ENCODE measurements around the gene TOP1. TPM values are rescaled to one million over a fixed set of nuclear protein-coding genes. Genes with fewer than 3 reads are reported as not detected.
A peak's percentile ranks its signal among the peaks of the same experiment; 100 is the strongest.
"Not testable (repeated sequence)": the region's sequence is repeated elsewhere in the genome, so short reads cannot be mapped to it uniquely, and the experiment has no call there.

TOP1 gene
- total RNA-seq, 8 experiments from 2014 or later = 20.6 to 99.6 (median 34.0) TPM

DNA sequence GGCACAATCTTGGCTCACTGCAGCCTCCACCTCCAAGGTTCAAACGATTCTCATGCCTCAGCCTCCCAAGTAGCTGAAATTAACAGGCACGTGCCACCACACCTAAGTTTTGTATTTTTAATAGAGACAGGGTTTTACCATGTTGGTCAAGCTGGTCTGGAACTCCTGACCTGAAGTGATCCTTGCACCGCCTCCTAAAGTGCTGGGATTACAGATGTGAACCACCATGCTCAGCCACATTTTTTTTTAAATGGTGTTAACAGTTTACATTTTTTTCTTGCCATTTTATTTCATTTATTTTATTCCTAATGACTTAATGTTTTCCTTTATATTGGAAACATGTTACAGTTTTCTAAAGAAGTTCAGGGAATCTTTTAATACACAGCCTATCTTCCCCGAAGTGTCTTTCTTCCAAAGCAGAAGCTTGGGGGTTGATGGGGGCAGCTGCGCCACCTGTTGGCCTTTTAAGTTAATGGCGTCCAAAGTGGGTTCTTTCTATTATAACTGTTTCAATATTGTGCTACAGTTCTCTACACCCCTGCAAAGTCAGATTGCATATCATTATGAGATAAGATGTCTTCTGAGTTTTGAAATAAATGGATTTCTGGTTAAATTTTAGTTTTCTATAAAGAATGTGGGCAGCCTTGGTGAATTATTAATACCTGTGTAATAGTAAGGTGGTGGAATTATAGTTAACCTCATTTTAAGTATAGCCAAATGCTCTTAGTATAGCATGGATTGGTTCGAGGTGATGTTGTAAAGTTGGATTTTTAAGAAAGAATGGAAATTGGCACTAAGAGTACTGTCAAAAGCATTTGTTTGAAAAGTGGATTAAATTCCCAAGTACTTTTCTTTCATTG, 66.7 kb downstream of the TOP1 start:
- Histone ChIP-seq H3K27ac (no peak overlapping the region), H3K4me3 (no peak overlapping the region), H3K4me1 (replicated peaks in 1 of 2) (no peaks in the 10 kb centered on the region)
- 25 to 60% (median 45%) methylated on average over 3 to 7 of the region's 7 CpGs for WGBS, 10 experiments
- in situ Hi-C loops (cut with MboI; ENCODE audit: low pct_unique_long_range_greater_than_20kb in 2 of 9, low sequenced_read_pairs in 9 of 9, unreplicated experiment in 9 of 9) = loop anchor here in 5 of 9 experiments (10.0 to 25.0 kb wide), 2 partner anchors 108 to 121 kb away; no protein-coding TSS in a partner anchor
- ATAC-seq (replicated peaks in 6 of 8) = peak in 6 of 8 experiments; percentile 42 to 76 (median 60)

DNA sequence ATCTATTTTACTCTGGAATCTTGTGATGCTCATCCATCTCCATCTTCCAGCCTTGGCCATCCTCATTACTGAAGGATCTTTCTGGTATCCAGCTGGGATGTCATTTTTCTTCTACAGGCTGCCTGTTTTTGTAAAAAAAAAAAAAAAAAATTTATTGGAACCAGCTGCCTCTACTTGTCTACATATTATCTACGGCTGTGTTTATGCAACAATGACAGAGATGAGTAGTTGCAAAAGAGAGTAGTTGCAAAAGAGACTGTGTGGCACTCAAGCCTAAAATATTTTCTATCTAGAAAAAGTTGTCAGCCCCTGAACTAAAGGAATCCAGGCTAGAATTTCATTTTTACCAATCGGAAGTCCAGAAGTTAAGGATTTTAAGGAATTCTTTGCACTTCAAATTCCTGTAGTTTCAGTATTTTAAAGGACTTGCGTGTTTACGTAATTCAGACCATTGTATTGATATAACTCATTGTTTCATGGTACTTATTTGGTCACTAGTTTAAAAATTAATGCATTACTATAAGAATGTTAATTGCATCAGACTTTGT, 70.2 kb downstream of the TOP1 start:
- Histone ChIP-seq H3K4me1 (replicated peaks in 1 of 2) (no peaks in the 10 kb centered on the region), H3K4me3 (no peak overlapping the region), H3K27ac (no peak overlapping the region)
- peak in 2 of 8 experiments; percentile 46 to 58 for ATAC-seq (replicated peaks in 6 of 8)
- WGBS, 10 experiments = 26 to 96% (median 87%) methylated on average over 1 to 4 of the region's 4 CpGs; no CpG with 5 or more reads in 1 of the 10 experiments
- in situ Hi-C loops (cut with MboI; ENCODE audit: low pct_unique_long_range_greater_than_20kb in 2 of 9, low sequenced_read_pairs in 9 of 9, unreplicated experiment in 9 of 9) = loop anchor here in 5 of 9 experiments (10.0 to 25.0 kb wide), 2 partner anchors 111 to 124 kb away; no protein-coding TSS in a partner anchor

GRCh38 chr20:41100001-41100480, 71.4 kb downstream of the TOP1 start:
- no peak for ATAC-seq (replicated peaks in 6 of 8)
- no peak overlapping the region for H3K27ac ChIP-seq
- 69 to 97% (median 95%) methylated on average over 2 to 9 of the region's 9 CpGs; no CpG with 5 or more reads in 1 of the 10 experiments for WGBS, 10 experiments
- no peaks in the 10 kb centered on the region for H3K4me1 ChIP-seq (replicated peaks in 1 of 2)
- in situ Hi-C loops (cut with MboI; ENCODE audit: low pct_unique_long_range_greater_than_20kb in 2 of 9, low sequenced_read_pairs in 9 of 9, unreplicated experiment in 9 of 9) = no loop called here
- no peak overlapping the region for H3K4me3 ChIP-seq

GRCh38 chr20:41101660-41102059, 73.0 kb downstream of the TOP1 start:
- Histone ChIP-seq H3K4me1 (replicated peaks in 1 of 2) (no peaks in the 10 kb centered on the region), H3K4me3 (no peak overlapping the region), H3K27ac (no peak overlapping the region)
- 70 to 100% (median 85%) methylated on average over 1 to 2 of the region's 2 CpGs; no CpG with 5 or more reads in 3 of the 10 experiments for WGBS, 10 experiments
- in situ Hi-C loops (cut with MboI; ENCODE audit: low pct_unique_long_range_greater_than_20kb in 2 of 9, low sequenced_read_pairs in 9 of 9, unreplicated experiment in 9 of 9) = no loop called here
- ATAC-seq (replicated peaks in 6 of 8) = no peak

GRCh38 chr20:41108531-41108930, 79.9 kb downstream of the TOP1 start:
- in situ Hi-C loops (cut with MboI; ENCODE audit: low pct_unique_long_range_greater_than_20kb in 2 of 9, low sequenced_read_pairs in 9 of 9, unreplicated experiment in 9 of 9) = no loop called here
- WGBS, 10 experiments = 75 to 100% (median 94%) methylated on average over 1 of the region's 1 CpG; no CpG with 5 or more reads in 4 of the 10 experiments
- H3K4me1 ChIP-seq (replicated peaks in 1 of 2) = no peaks in the 10 kb centered on the region
- ATAC-seq (replicated peaks in 6 of 8) = no peak
- no peak overlapping the region for H3K27ac ChIP-seq
- H3K4me3 ChIP-seq = no peak overlapping the region

GRCh38 chr20:41110012-41110411, 81.4 kb downstream of the TOP1 start:
- Histone ChIP-seq H3K27ac (no peak overlapping the region), H3K4me3 (no peak overlapping the region), H3K4me1 (replicated peaks in 1 of 2) (no peaks in the 10 kb centered on the region)
- no peak for ATAC-seq (replicated peaks in 6 of 8)
- WGBS, 10 experiments = 92 to 100% (median 99%) methylated on average over 1 to 9 of the region's 11 CpGs
- in situ Hi-C loops (cut with MboI; ENCODE audit: low pct_unique_long_range_greater_than_20kb in 2 of 9, low sequenced_read_pairs in 9 of 9, unreplicated experiment in 9 of 9) = no loop called here

DNA sequence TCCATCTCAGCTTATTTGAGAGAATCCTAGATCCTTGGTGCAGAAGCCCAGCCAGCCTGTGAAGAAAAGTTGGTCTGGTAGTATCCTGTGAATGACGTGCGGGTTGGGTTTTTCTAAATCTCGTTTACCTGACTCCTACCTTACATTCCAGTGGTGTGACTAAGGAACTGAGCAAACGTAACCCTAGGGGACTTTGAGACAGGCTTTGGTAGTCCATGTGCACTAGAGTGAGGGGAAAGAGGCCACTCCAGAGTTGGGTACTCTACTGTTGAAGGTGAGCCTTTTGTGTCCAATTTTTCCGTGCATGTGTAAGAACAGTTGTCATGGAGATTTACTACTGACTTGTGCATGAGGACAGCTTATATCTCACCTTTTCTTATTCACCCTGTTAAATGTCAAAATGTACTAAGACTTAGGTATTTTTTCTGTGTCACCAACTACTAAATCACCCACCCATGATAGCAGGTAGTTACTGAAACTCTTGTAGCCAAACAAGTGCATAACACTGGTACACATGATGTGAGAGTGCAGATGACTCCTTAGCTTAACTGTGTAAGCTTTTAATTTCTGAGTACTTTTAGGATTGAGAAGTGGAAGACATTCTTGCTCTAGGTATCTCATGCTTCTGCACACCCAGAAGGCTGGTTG, 82.4 kb downstream of the TOP1 start:
- in situ Hi-C loops (cut with MboI; ENCODE audit: low pct_unique_long_range_greater_than_20kb in 2 of 9, low sequenced_read_pairs in 9 of 9, unreplicated experiment in 9 of 9) = no loop called here
- no peak for ATAC-seq (replicated peaks in 6 of 8)
- Histone ChIP-seq H3K27ac (no peak overlapping the region), H3K4me3 (no peak overlapping the region), H3K4me1 (replicated peaks in 1 of 2) (no peaks in the 10 kb centered on the region)
- WGBS, 10 experiments = 96 to 100% (median 97%) methylated on average over 2 to 5 of the region's 5 CpGs; no CpG with 5 or more reads in 7 of the 10 experiments

DNA sequence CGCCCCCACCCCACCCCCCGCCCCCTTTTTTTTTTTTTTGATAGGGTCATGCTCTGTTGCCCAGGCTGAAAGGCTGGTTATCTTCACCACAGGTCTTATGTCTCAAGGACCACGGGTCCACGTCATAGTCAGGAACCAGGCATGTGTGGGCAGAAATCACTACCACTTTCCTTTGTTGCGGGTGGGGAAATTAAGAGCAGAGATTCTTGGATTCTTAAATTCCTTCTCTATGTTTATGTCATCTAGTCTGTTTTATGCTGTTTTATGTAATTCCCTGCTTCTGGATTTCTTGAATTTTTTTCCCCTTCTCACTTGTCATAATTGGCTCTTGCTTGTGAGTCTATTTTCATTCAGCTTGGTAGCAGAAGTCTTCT, 82.9 kb downstream of the TOP1 start:
- Histone ChIP-seq H3K4me1 (replicated peaks in 1 of 2) (no peaks in the 10 kb centered on the region), H3K4me3 (no peak overlapping the region), H3K27ac (no peak overlapping the region)
- in situ Hi-C loops (cut with MboI; ENCODE audit: low pct_unique_long_range_greater_than_20kb in 2 of 9, low sequenced_read_pairs in 9 of 9, unreplicated experiment in 9 of 9) = no loop called here
- 42 to 100% (median 93%) methylated on average over 1 to 5 of the region's 5 CpGs; no CpG with 5 or more reads in 2 of the 10 experiments for WGBS, 10 experiments
- ATAC-seq (replicated peaks in 6 of 8) = peak in 3 of 8 experiments; percentile 25 to 62 (median 34)

DNA sequence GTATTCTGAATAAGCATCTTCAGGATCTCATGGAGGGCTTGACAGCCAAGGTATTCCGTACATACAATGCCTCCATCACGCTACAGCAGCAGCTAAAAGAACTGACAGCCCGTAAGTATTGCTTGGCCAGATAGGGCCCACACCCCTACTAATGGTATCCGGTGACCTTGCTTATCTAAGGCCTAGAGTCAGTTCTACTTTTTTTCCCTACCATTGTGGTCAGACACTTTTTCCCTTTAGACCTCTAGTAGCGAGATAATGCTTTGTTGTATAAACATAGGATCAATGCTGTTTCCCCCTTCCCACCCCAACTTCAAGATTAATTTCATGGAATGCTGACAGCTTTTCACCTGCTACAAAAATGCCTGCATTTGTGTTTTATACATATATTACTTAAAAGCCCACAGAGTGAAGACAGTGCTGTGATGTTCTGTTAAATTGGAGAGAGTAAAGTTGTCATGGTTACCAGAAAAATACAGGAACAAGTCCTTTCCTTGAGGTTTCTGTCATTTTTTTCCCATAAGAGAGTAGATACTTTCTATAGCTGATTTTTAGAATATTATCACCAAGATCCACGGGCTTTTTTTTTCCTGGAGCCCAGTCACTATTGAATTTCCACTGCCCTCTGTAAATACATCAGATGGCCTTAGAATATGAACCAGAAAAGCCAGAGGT, 87.8 kb downstream of the TOP1 start:
- no peak overlapping the region for H3K27ac ChIP-seq
- ATAC-seq (replicated peaks in 6 of 8) = no peak
- WGBS, 10 experiments = 83 to 100% (median 97%) methylated on average over 1 to 6 of the region's 6 CpGs
- no peaks in the 10 kb centered on the region for H3K4me1 ChIP-seq (replicated peaks in 1 of 2)
- no peak overlapping the region for H3K4me3 ChIP-seq
- in situ Hi-C loops (cut with MboI; ENCODE audit: low pct_unique_long_range_greater_than_20kb in 2 of 9, low sequenced_read_pairs in 9 of 9, unreplicated experiment in 9 of 9) = no loop called here

GRCh38 chr20:41118159-41118558, 89.5 kb downstream of the TOP1 start:
- H3K4me1 ChIP-seq (replicated peaks in 1 of 2); H3K4me3 ChIP-seq; in situ Hi-C loops (cut with MboI; ENCODE audit: low pct_unique_long_range_greater_than_20kb in 2 of 9, low sequenced_read_pairs in 9 of 9, unreplicated experiment in 9 of 9); H3K27ac ChIP-seq: not testable (repeated sequence)
- peak in 3 of 8 experiments; percentile 51 to 54 (median 53) for ATAC-seq (replicated peaks in 6 of 8)
- 51 to 96% (median 87%) methylated on average over 1 to 6 of the region's 6 CpGs; no CpG with 5 or more reads in 1 of the 10 experiments for WGBS, 10 experiments

GRCh38 chr20:41118632-41119031, 90.0 kb downstream of the TOP1 start:
- Histone ChIP-seq H3K27ac (no peak overlapping the region), H3K4me3 (no peak overlapping the region), H3K4me1 (replicated peaks in 1 of 2) (no peaks in the 10 kb centered on the region)
- WGBS, 10 experiments = 0 to 100% (median 88%) methylated on average over 1 to 3 of the region's 3 CpGs
- peak in 3 of 8 experiments; percentile 13 to 21 (median 13) for ATAC-seq (replicated peaks in 6 of 8)
- in situ Hi-C loops (cut with MboI; ENCODE audit: low pct_unique_long_range_greater_than_20kb in 2 of 9, low sequenced_read_pairs in 9 of 9, unreplicated experiment in 9 of 9) = no loop called here

DNA sequence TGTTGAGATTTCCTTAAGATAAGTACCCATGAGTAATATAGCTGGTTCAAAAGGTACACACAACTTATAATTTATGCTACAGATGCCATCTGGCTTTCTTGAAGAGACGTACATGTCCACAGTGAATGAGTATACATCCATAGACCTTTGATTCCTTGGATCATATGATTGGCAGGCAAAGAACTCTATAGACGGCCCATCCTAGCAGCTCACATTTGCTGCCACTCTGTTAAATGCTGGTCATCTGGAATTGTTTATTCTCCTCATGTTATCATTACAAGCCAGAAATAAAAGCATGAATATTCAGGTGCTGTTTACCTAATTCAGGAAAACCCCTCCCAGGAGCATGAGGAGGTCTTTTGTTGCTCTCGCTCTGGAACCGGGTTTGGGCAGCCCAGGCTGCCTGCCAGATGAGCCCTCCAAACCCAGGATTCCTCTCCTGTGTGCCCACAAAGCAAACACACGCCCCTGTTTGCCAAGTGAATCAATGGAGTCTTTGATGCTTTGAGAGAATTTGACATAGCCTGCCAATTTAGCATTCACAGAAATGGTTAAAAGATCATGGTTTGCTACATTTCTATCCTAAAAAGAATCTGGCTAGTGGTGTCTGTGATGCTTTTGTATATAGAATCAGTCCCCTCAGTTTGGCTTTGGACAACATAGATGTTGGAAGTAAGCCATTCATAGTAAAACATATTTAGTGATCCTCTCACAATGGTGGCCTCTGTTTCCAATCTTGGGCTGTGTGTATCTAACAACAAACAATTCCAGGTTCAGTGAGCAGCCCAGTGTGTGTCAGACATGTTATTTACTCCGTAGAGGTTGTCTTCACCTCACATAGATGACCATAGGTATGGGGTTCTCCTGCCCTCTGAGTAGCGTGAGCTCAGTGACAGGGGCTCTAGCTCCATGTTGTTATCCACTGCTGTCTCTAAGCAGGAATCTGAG, 91.3 kb downstream of the TOP1 start:
- in situ Hi-C loops (cut with MboI; ENCODE audit: low pct_unique_long_range_greater_than_20kb in 2 of 9, low sequenced_read_pairs in 9 of 9, unreplicated experiment in 9 of 9) = no loop called here
- no peak overlapping the region for H3K27ac ChIP-seq
- 36 to 100% (median 87%) methylated on average over 1 to 6 of the region's 7 CpGs; no CpG with 5 or more reads in 1 of the 10 experiments for WGBS, 10 experiments

More for the DNA sequence above, 91.3 kb downstream of the TOP1 start:
- H3K4me1 ChIP-seq (replicated peaks in 1 of 2) = no peaks in the 10 kb centered on the region
- no peak overlapping the region for H3K4me3 ChIP-seq
- ATAC-seq (replicated peaks in 6 of 8) = peak in 3 of 8 experiments; percentile 62 to 79 (median 71)
